GM21390 (cell line): ENCODE results near the gene BBX.
"Not testable (repeated sequence)": the region's sequence is repeated elsewhere in the genome, so short reads cannot be mapped to it uniquely, and the experiment has no call there.

ENCODE experiments used
- ATAC-seq: cut with Tn5 transposase; IDR thresholded peaks from one replicate; pipeline ENCODE4 v1.9.1; 2021; ENCODE audit not compliant: unreplicated experiment

The BBX gene

DNA sequence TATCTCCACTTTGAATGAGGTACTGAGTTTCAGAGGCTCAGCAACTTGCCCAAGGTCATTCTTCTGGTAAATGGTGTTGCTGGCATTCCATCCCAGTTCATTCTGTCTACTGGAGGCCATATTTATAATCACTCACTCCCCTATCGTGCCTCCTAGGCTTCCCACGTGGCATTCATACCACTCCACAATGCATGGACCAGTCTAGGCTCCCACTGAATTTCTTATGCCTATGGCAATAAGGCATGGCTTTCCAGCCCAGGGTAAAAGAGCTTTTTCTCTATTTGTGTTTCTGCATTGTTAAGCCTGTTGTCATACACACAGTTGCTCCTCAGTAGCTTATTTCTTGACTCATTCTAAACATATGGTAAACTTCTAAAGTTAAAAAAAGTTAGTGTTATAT, 19.9 kb downstream of the BBX start:
- ATAC-seq = no peak

DNA sequence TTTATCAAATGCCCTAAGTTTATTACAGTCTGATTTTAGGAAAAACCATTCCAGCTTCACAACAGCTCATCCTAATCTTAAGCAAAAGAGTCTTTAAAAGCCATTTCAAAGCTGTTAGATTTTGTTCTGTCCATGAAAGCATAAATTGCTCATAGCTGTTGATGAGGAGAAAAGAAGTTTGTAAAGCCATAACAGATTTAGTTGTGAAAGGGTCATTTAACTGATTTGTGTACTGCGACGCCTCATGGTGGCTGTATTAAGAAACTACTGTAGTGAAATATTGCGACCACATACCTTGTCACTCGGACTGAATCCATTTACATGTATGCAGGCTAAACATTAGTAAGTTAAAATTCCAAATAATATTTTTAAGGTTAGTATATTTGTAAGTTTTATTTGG, 20.9 kb downstream of the BBX start:
- ATAC-seq = no peak

DNA sequence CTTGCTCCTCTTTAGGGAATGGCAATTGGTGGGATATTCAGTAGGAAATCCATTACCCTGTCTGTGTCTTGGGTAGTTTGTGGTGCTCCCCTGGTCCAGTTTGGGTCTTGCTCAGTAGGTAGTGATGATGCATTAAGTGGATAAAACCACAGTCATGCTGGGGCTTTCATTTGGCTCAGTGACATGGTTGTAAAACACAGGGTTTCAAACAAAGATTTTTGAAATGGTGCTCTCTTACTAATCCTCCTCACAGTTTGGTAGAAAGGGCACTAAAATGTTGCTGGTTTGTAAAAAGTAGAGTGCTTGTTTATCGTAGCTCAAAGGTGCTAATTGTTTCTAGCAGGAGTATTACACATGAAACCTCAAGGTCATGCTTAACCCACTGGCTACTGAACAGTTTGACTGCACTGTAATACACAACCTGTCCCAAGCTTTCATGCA, 22.9 kb downstream of the BBX start:
- no peak for ATAC-seq

DNA sequence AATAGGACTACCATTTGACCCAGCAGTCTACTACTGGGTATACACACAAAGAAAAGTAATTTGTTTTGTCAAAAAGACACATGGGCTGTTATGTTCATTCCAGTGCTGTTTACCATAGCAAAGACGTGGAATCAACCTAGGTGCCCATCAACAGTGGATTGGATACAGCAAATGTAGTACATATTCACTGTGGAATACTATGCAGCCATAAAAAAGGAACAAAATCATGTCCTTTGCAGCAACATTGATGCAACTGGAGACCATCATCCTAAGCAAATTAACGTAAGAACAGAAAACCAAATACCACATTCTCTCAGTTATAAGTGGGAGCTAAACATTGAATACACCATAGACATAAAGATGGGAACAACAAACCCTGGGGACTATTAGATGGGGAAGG, 25.8 kb downstream of the BBX start:
- no peak for ATAC-seq

DNA sequence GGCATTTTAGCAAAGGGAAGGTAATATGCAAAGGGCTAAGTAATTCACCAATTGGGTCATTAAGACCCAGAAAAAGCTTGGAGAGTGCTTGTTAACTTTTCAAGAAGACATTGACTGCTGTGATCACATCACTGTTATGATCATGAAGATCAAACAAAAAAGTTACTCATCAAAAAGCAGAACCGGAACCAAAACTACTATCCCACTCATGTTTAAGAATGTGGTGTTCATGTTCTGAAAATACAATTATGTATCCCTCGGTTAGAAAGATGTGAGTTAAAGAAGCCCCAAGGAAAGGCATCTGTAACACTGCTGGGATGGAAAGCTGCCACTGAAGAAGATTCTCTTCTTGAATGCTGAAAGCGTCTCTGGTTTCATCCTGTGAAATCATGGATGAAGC, 32.6 kb downstream of the BBX start:
- ATAC-seq = no peak

DNA sequence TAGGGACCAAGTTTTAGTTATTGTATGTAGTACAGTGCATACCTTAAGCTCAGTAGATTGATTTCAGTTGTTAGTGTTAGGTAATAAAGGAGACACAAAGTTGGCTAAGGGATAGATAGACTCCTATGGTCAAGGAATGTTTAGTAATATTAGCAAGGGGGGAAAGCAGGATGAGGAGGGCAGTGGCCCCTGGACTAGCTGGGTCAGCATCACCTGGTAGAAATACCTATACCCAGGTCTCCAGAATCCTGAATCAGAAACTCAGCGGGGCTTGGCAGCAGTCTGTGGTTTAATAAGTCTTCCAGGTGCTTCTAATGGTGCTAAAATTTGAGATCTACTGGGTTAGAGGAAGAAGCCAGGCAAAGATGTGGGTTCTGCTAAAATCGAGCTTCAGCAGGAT, 35.0 kb downstream of the BBX start:
- ATAC-seq = no peak

- ATAC-seq = no peak
These were observed 37.4 kb downstream of the BBX start for GRCh38 chr3:107560166-107560565.

GRCh38 chr3:107561980-107562379, 39.2 kb downstream of the BBX start:
- ATAC-seq = no peak

GRCh38 chr3:107562969-107563529, 40.3 kb downstream of the BBX start:
- ATAC-seq = no peak

DNA sequence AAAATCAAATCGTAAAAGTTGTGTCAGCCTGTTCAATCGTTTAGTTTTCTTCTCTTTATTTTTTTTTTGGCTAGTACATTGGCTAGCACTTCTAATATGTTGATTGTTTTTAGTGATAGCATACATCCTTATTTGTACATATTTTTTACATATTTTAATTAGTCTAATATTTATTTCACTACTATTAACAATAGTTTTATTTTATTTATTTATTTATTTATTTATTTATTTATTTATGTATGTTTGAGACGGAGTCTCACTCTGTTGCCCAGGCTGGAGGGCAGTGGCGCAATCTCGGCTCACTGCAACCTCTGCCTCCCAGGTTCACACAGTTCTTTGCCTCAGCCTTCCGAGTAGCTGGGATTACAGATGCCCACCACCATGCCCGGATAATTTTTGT, 42.5 kb downstream of the BBX start:
- ATAC-seq = not testable (repeated sequence)

- not testable (repeated sequence) for ATAC-seq
These were observed 48.3 kb downstream of the BBX start for GRCh38 chr3:107571089-107571488.

DNA sequence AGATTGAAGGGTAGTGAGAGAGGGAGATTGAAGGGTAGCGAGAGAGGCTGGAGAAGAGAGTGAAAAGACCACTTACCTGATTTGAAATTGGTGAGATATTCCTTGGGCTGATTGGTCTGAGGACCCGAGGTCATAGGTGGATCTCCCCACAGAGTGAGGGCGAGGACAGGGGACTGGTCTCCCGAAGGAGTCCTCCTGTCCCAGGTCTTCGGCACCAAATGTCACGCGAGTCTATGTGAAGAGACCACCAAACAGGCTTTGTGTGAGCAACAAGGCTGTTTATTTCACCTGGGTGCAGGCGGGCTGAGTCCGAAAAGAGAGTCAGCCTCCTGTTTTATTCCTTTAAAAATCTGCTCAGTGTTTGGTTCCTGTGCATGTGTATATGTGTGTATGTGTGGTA, 48.7 kb downstream of the BBX start:
- not testable (repeated sequence) for ATAC-seq

- ATAC-seq = no peak
These were observed 51.9 kb downstream of the BBX start for GRCh38 chr3:107574650-107575049.

DNA sequence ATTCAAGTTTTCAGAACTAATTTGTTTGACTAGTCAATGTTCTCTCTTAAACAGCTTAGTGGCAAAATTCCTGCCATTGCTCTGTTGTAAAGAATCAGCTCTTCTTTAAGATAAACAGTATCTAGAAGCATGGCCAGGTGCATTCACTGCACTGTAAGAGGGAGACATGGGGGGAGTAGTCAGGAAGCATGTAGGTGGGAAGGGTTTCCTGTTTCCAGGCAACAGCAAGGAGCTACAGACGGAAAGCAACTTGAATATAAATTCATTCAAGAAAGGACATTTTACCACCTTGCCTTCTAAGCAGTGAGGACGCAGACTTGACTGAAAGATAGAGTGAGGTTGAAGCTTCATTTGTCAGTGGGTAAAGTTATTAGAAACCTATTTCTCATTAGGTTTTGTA, 55.3 kb downstream of the BBX start:
- no peak for ATAC-seq

DNA sequence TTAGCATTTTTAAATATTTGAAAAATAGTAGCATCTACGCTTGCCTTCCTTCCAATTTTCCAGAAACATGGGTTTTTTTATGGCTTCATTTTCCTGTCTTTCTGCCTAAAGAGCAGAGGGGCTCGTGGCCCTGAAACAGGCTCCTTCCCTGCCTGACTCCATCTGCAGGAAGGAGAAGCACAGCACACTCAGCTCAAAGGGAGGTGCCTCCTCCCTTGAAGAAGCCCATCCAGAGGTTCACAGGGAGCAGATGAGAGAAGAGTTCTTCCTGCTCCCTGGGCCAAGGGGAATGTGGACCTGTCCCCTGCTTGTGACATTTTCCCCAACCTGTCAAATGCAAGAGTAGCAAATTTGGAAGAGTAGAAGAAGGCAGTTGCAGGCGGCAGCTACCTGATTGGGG, 55.8 kb downstream of the BBX start:
- ATAC-seq = no peak

GRCh38 chr3:107579371-107579770, 56.6 kb downstream of the BBX start:
- no peak for ATAC-seq

- ATAC-seq = no peak
These were observed 58.5 kb downstream of the BBX start for GRCh38 chr3:107581230-107581629.

- ATAC-seq = no peak
These were observed 65.5 kb downstream of the BBX start for GRCh38 chr3:107588217-107588616.

DNA sequence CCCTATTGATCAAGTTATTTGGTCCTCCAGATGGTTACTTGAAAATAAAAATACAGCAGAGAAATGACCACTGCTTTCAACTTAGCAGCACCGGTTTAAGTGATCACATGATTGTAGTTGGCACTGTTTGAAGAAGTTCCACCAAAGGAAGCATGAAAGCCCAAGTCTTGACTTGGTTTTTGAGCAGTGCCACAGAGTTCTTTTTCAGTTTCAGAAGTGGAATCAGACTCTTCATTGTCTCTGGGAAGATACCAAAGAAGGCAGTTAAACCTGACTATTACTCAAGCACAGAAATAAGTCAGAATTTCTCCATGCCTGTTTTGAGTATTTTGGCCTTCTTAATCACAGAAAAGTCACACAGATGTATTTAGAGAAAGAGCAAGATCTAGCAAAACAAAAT, 66.7 kb downstream of the BBX start:
- peak; percentile 78 for ATAC-seq

GRCh38 chr3:107590786-107591185, 68.0 kb downstream of the BBX start:
- ATAC-seq = no peak

GRCh38 chr3:107592073-107592472, 69.3 kb downstream of the BBX start:
- ATAC-seq = no peak

GRCh38 chr3:107594870-107595269, 72.1 kb downstream of the BBX start:
- ATAC-seq = no peak

GRCh38 chr3:107596639-107597038, 73.9 kb downstream of the BBX start:
- ATAC-seq = no peak
